GM10248 (cell line): ENCODE measurements around the gene TNFRSF4.
"Not testable (repeated sequence)": the region's sequence is repeated elsewhere in the genome, so short reads cannot be mapped to it uniquely, and the experiment has no call there.

Experiments used
- CTCF ChIA-PET: fragments of 300-600 bp; sonication (Branson Sonifier 250); formaldehyde crosslinking; extraction: SDS; loops from one replicate; lab custom pipeline; 2021; ENCODE audit warnings: antibody characterized with exemption; lab: Yijun Ruan, JAX
- POLR2A ChIA-PET: fragments of 350-650 bp; sonication (Branson Sonifier 250); formaldehyde crosslinking; extraction: SDS; loops from one replicate; lab custom pipeline; 2020; ENCODE audit warnings: antibody characterized with exemption; lab: Yijun Ruan, JAX
- DNase-seq: peaks from one replicate; pipeline ENCODE4 v3.0.0; 2012; ENCODE audit errors: extremely low spot score
- CTCF ChIP-seq: IDR thresholded peaks from 2 replicates; pipeline ENCODE4 v1.5.1; 2012; ENCODE audit warnings: mild to moderate bottlenecking, low read depth; ENCODE audit errors: extremely low read depth, missing control alignments, control extremely low read depth

Gene TNFRSF4

GRCh38 chr1:1197188-1197500 lies 16.8 kb downstream of the TNFRSF4 start:
- no peak for TF ChIP-seq CTCF
- no peak for DNase-seq
- POLR2A ChIA-PET = no interaction called here
- CTCF ChIA-PET = no interaction called here

GRCh38 chr1:1196431-1197187 lies 17.3 kb downstream of the TNFRSF4 start:
- POLR2A ChIA-PET = no interaction called here
- no peak for DNase-seq
- CTCF ChIA-PET = no interaction called here
- TF ChIP-seq CTCF = no peak

DNA sequence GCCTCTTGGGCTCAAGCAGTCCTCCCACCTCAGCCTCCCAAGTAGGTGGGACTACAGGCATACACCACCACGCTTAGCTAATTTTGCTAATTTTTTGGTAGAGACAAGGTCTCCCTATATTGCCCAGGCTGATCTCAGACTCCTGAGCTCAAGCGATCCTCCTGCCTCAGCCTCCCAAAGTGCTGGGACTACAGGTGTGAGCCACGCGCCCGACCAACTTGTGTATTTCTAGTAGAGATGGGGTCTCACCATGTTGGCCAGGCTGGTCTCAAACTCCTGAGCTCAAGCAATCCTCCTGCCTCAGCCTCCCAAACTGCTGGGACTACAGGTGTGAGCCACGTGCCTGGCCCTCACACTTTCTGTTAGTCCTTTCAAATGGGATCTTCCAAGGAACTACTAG lies 18.2 kb downstream of the TNFRSF4 start:
- CTCF ChIA-PET, POLR2A ChIA-PET, DNase-seq: not testable (repeated sequence)

DNA sequence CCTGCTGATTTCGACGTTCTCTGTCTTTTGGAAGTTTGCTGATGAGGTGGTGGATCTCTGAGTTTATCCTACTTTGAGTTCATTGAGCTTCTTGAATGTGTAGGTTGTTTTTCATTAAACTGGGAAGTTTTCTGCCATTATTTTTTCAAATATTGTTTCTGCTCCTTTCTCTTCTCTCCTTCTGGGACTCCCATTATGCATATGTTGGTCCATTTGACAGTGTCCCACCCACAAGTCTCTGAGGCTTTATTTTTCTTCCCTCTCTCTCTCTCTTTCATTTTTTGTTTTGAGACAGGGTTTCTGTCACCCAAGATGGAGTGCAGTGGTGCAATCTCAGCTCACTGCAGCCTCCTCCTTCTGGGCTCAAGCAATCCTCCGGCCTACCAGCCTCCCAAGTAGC lies 19.2 kb downstream of the TNFRSF4 start:
- POLR2A ChIA-PET = no interaction called here
- no peak for TF ChIP-seq CTCF
- DNase-seq = no peak
- CTCF ChIA-PET = interaction anchor here (0.9 to 1.0 kb wide), 3 partner anchors 13 to 72 kb away, joined by 3 read pairs; no protein-coding TSS in a partner anchor

DNA sequence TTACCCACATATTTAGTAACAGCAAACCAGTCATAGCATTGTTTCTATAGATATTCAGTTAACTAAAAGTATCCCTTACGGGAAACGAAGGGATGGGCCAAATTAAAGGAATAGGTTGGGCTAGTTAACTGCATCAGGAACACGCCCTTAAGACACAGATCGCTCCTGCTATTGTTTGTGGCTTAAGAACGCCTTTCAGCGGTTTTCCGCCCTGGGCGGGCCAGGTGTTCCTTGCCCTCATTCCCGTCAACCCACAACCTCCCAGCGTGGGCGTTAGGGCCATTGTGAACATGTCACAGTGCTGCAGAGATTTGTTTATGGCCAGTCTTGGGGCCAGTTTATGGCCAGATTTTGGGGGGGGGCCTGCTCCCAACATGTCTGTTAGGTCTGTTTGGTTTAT lies 22.2 kb downstream of the TNFRSF4 start:
- ChIA-PET CTCF (interaction anchor here (0.9 kb wide), 1 partner anchor 9 kb away, joined by 3 read pairs; no protein-coding TSS in a partner anchor), POLR2A (no interaction called here)
- DNase-seq = no peak
- TF ChIP-seq CTCF = no peak

DNA sequence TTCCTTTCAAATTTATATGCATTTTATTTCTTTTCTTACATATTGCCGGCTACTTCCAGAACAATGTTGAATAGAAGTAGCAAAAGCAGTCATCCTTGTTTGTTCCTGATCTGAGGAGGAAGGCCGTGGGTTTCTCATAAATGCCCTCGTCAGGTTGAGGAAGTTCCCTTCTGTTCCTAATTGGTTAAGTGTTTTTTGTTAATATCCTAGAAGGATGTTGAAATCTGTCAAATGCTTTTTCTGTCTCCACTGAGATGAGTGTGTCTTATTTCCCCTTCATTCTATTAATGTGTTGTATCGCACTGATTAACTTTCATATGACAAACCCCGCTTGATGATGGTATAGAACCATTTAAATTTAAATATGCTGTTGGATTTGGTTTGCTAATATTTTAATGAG lies 24.8 kb downstream of the TNFRSF4 start:
- no peak for TF ChIP-seq CTCF
- no peak for DNase-seq
- CTCF ChIA-PET = no interaction called here
- POLR2A ChIA-PET = no interaction called here

- POLR2A ChIA-PET = no interaction called here
- CTCF ChIA-PET = interaction anchor here (0.8 to 1.2 kb wide), 4 partner anchors 12 to 104 kb away, joined by 3 read pairs; no protein-coding TSS in a partner anchor
- DNase-seq = no peak
- no peak for TF ChIP-seq CTCF
Measured at GRCh38 chr1:1187938-1188337, 26.0 kb downstream of the TNFRSF4 start.
